ENCODE data around the gene ATCAY.
"Not testable (repeated sequence)": the region's sequence is repeated elsewhere in the genome, so short reads cannot be mapped to it uniquely, and the experiment has no call there.

ATCAY gene

GRCh38 chr19:3949294-3949693 lies 68.8 kb downstream of the ATCAY start:
- no peak for DNase-seq (ENCODE audit: low read depth in 2 of 2)

DNA sequence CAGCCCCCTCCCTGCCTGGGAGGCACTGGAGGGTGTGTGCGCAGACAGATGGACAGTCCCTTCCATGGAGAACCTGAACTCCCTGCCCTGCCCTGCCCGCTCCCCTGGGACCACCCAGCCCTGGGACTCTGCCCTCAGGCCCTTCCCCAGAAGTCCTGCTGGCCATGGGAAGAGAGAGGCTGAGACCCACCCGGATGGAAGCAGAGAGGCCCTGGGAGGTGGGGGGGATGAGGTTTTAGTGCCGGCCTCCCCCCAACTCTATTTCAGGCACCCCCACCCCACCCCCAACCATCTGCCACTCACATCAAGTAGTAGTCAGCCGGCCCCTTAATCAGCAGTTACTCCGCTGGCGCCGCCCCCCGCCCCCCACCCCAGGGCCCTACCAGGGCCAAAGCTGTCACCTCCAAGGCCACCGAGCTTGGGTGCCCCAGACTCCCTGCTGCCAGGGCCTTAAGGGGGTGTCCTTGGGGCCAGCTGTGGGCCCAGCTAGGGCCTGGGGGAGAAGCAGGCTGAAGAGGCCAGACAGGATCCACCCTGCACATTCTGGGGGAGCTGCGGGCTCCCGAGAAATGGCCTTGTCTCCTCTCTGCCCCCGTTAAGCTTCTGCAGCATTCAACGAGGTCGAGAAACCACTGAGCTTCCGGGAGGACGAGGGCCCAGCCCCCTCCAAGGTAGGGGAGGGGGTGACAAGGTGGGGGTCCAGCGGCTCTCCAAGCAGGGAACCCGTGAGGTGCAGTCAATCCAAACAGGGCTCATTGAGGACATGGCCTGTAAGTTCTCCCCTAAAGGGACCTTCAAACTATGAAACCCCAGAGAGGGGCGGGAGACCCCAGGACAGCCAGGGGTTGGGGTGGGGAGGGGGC lies 69.7 kb downstream of the ATCAY start:
- DNase-seq (ENCODE audit: low read depth in 2 of 2), result no peak

- DNase-seq (ENCODE audit: low read depth in 2 of 2), result no peak
Measured at GRCh38 chr19:3950871-3951861, 70.7 kb downstream of the ATCAY start.

DNA sequence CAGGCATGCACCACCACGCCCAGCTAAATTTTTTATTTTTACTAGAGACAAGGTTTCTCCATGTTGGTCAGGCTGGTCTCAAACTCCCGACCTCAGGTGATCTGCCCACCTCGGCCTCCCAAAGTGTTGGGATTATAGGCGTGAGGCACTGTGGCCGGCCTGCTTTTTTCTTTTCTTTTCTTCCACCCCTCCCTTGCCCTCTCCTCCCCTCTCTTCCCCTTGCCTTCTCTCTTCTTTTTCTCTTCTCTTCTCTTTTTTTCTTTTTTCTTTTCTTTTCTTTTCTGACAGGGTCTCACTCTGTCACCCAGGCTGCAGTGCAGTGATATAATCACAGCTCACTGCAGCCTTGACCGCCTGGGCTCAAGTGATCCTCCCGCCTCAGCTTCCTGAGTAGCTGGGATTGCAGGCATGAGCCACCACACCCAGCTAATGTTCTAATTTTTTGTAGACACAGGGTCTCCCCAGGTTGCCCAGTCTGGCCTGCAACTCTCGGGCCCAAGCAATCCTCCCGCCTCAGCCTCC lies 72.3 kb downstream of the ATCAY start:
- DNase-seq (ENCODE audit: low read depth in 2 of 2), result not testable (repeated sequence)

GRCh38 chr19:3954107-3954506 lies 73.6 kb downstream of the ATCAY start:
- no peak for DNase-seq (ENCODE audit: low read depth in 2 of 2)

DNA sequence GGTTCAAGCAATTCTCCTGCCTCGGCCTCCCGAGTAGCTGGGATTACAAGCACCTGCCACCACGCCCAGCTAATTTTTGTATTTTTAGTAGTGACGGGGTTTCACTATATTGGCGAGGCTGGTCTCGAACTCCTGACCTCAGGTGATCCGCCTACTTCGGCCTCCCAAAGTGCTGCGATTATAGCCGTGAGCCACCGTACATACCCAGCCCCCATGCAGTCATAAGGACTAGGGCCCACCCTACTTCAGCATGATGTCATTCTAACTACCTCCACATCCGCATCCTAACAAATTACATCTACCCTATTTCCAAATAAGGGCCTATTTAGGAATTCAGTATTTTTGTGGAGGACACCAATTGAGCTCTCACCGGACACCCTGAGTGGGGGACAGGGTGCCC lies 74.8 kb downstream of the ATCAY start:
- not testable (repeated sequence) for DNase-seq (ENCODE audit: low read depth in 2 of 2)

- no peak for DNase-seq (ENCODE audit: low read depth in 2 of 2)
Measured at GRCh38 chr19:3955688-3956087, 75.2 kb downstream of the ATCAY start.

DNA sequence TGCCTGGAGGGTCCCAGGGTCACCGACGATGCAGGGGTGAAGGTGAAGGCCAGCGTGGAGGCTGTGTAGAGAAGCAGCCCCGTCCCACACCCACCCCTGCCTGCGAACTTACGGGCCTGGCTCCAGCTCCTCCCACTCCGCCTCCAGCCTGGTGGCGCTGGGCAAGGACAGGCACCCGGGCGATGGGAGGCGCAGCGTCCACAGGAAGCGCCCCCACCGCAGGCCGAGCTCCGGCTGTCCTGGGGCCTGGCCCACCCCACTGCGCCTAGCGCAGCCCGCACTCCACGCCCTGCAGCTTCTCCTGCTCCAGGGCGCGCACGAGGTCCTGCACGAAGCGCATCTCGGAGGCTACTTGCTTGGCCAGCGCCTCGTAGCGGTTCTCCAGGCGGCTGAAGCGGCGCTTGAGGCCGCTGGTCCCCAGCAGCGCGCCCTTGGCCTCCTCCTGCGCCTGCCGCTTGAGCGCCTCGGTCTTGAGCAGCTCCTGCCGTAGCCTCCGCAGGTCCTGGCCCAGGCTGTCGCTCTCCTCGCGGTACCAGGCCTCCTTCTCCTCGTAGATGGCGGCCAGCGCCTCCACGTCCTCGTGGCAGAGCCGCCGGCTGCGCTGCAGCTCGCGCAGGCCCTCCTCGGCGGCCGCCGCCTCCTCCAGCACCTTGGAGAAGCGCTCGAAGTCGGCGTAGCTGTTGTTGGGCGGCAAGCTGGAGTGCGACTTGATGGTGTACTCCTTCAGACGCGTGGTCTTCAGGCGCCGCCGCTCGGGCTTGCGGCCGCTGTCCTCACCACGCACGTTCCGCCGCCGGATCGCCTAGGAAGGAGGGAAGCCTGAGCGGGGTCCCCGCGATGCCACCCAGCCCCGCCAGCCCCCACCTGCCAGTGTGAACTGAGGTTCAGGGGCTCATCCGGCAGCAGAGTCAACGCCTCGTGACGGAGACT lies 78.6 kb downstream of the ATCAY start:
- DNase-seq (ENCODE audit: low read depth in 2 of 2), result no peak

DNA sequence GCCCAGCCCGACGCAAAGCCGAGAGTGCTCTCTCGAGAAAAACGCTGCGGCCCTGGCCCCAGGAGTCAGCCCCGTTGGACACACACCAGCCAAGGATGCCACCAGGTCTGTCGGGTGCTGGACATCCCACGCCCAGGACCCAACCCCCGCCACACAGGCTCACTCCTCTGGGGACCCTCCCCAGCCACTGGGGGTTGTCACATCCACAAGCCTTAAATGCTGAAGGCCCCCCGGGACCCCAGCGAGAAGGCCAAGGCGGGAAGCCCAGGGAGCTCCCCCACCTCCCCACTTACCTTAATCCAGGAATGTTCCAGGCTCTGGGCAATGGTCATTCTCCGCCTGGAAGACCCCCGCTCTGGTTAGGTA lies 79.3 kb downstream of the ATCAY start:
- no peak for DNase-seq (ENCODE audit: low read depth in 2 of 2)

- no peak for DNase-seq (ENCODE audit: low read depth in 2 of 2)
Measured at GRCh38 chr19:3961007-3961406, 80.5 kb downstream of the ATCAY start.

- no peak for DNase-seq (ENCODE audit: low read depth in 2 of 2)
Measured at GRCh38 chr19:3963458-3964255, 83.2 kb downstream of the ATCAY start.

DNA sequence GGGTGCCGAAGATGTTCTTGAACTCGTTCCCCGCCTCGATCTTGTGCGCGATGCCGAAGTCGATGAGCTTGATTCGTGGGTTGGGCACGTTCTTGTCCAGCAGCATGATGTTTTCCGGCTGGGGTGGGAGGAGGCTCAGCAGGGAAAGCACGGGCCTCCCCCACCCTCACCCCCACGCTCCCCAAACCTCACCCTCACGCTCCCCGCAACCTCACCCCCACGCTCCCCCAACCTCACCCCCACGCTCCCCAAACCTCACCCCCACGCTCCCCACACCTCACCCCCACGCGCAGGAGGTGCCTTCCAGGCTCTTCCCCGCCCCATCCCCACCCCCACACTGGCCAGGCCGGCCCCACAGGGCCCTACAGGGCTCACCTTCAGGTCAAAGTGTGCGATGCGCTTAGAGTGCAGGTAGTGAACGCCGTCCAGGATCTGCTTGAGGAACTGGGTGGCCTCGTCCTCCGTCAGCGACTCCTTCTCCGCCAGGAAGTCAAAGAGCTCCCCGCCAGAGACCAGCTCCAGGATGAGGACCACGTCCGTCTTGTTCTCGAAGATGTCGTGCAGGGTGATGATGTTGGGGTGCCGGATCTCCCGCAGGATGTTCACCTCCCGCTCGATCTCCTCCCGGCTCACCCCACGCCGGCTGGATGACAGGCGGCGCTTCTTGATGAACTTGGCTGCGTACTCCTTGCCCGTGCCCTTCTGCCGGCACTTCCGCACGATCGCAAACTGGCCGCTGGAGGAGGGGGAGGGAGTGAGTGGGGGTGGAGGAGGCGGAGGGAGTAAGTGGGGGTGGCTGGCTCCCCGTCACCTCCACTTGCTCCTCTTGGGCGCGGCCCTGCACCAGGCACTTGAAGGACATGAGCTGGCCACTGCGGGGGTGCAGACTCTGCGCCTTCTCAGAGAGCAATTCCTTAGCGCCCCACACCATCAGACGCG lies 84.0 kb downstream of the ATCAY start:
- DNase-seq (ENCODE audit: low read depth in 2 of 2), result no peak

DNA sequence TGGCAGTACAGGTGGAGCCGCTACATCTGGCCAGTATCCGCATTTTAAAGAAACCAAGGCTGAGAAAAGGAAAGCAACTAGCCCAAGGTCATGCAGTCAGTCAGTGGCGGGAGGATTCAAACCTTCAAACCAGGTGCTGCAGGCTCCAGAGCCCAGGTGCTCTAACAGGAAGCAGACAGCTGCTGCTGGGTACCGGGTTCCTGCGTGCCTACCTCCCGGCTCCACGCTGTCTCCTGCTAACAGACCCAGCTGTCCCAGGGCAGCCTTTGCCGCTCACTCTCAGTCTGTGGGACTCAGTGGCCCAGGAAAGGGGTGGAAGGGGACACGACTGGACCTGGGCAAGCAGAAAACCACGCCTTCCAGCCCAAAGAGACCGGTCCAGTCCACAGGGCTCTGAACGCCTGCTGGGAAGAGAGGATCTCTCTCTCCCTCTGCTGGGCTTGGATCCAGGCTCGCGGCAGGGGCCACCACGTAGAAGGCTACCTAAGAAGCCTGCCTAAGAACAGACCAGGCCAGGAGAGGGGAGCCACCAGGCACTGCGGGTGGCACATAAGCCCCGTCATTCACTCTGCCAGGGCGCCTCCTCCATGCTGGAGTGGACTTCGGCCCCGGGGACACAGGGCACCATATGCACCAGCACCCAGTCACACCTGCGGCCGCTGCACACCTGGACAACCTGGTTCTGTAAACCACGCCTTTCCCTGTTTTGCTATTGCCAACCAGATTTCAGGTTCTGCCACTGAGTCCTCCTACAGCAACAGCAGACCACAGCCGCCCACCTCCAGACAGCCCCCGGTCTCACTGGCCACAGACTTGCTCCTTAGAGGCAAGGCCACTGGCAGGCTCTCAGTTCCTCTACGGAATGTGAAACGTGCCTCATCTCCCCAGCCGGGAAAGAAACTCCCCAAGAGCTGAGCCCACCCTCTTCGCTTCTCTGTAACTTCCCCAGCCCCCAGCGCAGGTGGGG lies 85.8 kb downstream of the ATCAY start:
- no peak for DNase-seq (ENCODE audit: low read depth in 2 of 2)

- DNase-seq (ENCODE audit: low read depth in 2 of 2), result not testable (repeated sequence)
Measured at GRCh38 chr19:3967983-3968382, 87.5 kb downstream of the ATCAY start.

DNA sequence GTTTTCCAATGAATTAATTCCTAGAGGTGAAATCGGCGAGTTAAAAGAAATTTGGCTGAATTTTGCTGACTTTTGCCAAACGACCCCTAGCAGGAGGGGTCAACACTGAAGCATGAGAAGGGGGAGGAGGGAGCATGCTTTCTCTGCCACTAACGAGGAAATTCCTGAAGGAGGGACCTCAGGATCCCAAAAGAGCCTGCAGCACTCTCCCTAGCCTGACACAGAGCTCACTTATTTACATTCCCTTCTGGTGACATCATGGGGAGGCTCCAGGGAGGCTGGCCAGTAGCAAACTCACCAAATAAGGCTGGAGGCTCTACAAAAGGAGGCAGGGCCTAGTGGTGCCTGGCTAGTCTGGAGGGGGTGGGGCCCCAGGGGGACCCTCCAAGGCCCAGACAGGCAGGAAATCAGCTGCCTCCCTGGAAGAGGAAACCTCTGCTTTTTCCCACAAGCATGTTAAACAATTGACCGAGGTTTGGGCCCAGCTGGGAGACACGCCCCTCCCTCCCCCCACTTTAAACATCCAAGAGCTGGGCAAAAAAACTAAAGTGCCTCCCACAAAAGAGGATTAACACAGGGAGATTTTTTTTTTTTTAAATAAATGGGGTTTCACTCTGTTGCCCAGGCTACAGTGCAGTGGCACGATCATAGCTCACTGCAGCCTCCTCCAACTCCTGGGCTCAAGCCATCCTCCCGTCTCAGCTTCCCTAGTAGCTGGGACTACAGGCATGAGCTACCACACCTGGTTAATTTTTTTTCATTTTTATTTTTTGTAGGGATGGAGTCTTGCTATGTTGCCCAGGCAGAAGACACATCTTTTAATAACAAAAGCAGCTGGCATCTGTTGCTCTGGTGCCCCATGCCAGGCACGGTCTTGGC lies 88.3 kb downstream of the ATCAY start:
- no peak for DNase-seq (ENCODE audit: low read depth in 2 of 2)

- no peak for DNase-seq (ENCODE audit: low read depth in 2 of 2)
Measured at GRCh38 chr19:3969435-3970312, 89.2 kb downstream of the ATCAY start.
